WERI-Rb-1 (cell line): ENCODE results near the gene B4GALNT4.

Source experiments
- DNase-seq: peaks from one replicate; pipeline ENCODE4 v3.0.0-alpha.2; 2020
- H3K27ac ChIP-seq: fragments of 250-450 bp; sonication (Bioruptor Pico); 2 replicates; pipeline ENCODE4 v1.5.1; 2020; ENCODE audit warnings: mild to moderate bottlenecking, moderate library complexity
- H3K27me3 ChIP-seq: fragments of 250-450 bp; sonication (Bioruptor Pico); 2 replicates; pipeline ENCODE4 v1.5.1; 2021; ENCODE audit warnings: mild to moderate bottlenecking, low read depth, moderate library complexity; ENCODE audit not compliant: insufficient read depth, severe bottlenecking
- H3K36me3 ChIP-seq: fragments of 250-450 bp; sonication (Bioruptor Pico); 2 replicates; pipeline ENCODE4 v1.5.1; 2020; ENCODE audit warnings: mild to moderate bottlenecking, moderate library complexity
- H3K4me3 ChIP-seq: 2 replicates; pipeline ENCODE4 v1.5.1; 2011; ENCODE audit warnings: low read depth, mild to moderate bottlenecking, control low read depth, low read length
- H3K9me3 ChIP-seq: fragments of 250-450 bp; sonication (Bioruptor Pico); 2 replicates; pipeline ENCODE4 v1.5.1; 2021; ENCODE audit warnings: mild to moderate bottlenecking, moderate library complexity; ENCODE audit not compliant: severe bottlenecking
- TF ChIP-seq, protein P1 (sequence below): IDR thresholded peaks from 2 replicates; pipeline ENCODE4 v1.5.1; 2011; ENCODE audit warnings: low read depth, mild to moderate bottlenecking, control low read depth, inconsistent platforms, low read length

Gene B4GALNT4

DNA sequence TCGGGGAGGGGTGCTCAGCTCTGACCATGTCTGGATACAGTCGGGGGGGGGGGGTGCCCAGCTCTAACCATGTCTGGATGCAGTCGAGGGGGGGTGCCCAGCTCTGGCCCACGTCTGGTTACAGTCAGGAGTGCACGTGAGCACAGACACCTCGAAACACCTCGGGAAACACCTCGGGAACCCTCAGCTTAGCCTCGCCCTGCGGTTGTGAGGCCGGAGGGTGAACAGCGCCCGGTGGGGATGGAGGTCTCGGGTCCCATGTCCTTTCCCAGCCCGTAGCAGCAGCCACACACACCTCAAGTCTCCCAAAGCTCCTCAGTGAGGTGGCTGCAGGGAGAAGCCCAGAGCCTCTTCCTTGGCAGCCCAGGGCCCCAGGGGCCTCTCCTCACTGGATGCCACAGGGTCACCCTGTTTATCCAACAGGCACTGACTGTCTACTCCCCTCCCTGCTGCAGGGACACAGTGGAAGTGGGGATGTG, 43.4 kb downstream of the B4GALNT4 start:
- DNase-seq, result no peak
- no peaks in the 10 kb centered on the region for H3K36me3 ChIP-seq
- H3K27ac ChIP-seq, result no peak overlapping the region
- no peak overlapping the region for H3K4me3 ChIP-seq
- TF ChIP-seq, protein P1, sequence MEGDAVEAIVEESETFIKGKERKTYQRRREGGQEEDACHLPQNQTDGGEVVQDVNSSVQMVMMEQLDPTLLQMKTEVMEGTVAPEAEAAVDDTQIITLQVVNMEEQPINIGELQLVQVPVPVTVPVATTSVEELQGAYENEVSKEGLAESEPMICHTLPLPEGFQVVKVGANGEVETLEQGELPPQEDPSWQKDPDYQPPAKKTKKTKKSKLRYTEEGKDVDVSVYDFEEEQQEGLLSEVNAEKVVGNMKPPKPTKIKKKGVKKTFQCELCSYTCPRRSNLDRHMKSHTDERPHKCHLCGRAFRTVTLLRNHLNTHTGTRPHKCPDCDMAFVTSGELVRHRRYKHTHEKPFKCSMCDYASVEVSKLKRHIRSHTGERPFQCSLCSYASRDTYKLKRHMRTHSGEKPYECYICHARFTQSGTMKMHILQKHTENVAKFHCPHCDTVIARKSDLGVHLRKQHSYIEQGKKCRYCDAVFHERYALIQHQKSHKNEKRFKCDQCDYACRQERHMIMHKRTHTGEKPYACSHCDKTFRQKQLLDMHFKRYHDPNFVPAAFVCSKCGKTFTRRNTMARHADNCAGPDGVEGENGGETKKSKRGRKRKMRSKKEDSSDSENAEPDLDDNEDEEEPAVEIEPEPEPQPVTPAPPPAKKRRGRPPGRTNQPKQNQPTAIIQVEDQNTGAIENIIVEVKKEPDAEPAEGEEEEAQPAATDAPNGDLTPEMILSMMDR, result no peak
- peaks cover 3% of the 10 kb centered on the region for H3K9me3 ChIP-seq
- H3K27me3 ChIP-seq, result peaks cover 24% of the 10 kb centered on the region

DNA sequence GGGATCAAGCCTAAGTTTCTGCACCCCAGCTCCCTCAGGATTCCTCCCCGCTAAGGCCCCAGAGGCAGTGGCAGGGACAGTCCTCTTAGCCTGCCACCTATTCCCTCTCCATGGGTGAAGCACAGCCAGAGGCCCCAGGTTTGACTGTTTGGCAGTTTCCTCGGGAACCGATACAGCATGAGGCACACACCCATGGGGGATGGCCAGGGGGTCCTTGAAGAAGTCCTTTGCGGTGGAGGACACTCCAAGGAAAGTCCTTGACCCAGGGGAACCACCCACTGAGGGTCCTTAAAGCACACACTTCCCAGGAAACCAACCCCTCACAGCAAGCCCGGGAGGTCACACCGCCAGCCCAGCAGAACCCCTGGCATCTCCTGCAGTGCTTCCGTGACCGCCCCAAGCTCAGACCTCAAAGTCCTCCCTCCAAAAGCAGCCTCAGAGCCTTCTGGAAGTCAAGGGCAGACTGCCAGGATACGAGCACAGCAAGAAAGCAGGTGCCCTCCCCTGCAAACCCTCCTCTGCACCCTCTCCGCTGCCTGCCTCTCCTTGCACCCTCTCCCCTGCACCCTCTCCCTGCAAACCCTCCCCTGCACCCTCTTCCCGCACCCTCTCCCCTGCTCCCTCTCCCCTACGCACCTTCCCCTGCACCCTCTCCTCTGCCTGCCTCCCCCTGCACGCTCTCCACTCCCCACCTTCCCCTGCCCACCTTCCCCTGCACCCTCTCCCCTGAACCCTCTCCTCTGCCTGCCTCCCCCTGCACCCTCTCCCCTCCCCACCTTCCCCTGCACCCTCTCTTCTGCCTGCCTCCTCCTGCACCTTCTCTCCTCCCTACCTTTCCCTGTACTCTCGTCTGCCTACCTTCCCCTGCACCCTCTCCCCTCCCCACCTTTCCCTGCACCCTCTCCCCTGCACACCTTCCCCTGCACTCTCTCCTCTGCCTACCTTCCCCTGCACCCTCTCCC, 44.1 kb downstream of the B4GALNT4 start:
- TF ChIP-seq, protein P1, result no peak
- peaks cover 31% of the 10 kb centered on the region for H3K27me3 ChIP-seq
- H3K27ac ChIP-seq, result no peak overlapping the region
- no peaks in the 10 kb centered on the region for H3K36me3 ChIP-seq
- H3K4me3 ChIP-seq, result no peak overlapping the region
- no peaks in the 10 kb centered on the region for H3K9me3 ChIP-seq
- no peak for DNase-seq

DNA sequence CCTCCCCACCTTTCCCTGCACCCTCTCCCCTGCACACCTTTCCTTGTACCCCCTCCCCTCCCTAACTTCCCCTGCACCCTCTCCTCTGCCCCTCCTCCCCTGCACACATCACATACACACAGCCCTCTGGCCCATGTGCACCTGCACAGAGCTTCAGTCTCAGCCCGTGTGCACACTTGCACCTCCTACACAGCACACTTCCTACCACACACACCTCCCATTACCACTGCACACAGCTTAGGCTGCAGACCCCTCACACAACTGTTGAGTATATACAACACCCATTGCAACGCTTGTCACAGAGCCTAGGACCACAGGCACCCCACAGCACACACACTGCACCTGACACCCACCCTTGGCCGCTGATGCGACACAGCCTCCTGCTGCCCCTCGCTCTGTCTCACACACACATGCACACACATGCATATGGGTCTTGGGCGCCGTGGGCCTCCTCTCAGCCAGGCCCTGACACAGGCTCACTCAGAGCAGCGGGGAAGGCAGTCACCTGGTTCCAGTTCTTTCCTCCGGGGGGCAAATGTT, 45.1 kb downstream of the B4GALNT4 start:
- H3K9me3 ChIP-seq, result no peaks in the 10 kb centered on the region
- no peak for DNase-seq
- H3K4me3 ChIP-seq, result no peak overlapping the region
- no peaks in the 10 kb centered on the region for H3K36me3 ChIP-seq
- no peak overlapping the region for H3K27ac ChIP-seq
- TF ChIP-seq, protein P1, result no peak
- H3K27me3 ChIP-seq, result peaks cover 33% of the 10 kb centered on the region

DNA sequence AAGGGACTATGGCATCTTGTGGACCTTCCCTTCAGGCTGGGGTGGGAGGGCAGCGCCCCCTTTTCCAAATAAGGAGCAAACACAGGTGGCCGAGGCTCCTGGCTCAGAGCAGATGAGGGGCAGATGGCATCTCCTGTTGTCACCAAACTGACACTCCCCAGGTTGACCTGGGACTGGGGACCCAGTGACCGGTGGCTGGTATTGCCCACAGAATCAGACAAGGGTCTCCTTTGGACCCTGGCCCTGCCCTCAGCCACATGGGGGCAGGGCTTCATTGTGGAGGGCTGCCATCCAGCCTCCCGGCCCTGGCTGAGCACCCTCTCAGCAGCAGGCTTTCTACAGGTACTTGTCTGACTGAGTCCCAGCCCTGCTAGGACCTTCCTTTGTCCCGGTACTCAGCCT, 46.3 kb downstream of the B4GALNT4 start:
- TF ChIP-seq, protein P1, result no peak
- Histone ChIP-seq H3K36me3 (no peaks in the 10 kb centered on the region), H3K4me3 (no peak overlapping the region), H3K27me3 (peaks cover 33% of the 10 kb centered on the region), H3K9me3 (peaks cover 2% of the 10 kb centered on the region), H3K27ac (no peak overlapping the region)
- no peak for DNase-seq

DNA sequence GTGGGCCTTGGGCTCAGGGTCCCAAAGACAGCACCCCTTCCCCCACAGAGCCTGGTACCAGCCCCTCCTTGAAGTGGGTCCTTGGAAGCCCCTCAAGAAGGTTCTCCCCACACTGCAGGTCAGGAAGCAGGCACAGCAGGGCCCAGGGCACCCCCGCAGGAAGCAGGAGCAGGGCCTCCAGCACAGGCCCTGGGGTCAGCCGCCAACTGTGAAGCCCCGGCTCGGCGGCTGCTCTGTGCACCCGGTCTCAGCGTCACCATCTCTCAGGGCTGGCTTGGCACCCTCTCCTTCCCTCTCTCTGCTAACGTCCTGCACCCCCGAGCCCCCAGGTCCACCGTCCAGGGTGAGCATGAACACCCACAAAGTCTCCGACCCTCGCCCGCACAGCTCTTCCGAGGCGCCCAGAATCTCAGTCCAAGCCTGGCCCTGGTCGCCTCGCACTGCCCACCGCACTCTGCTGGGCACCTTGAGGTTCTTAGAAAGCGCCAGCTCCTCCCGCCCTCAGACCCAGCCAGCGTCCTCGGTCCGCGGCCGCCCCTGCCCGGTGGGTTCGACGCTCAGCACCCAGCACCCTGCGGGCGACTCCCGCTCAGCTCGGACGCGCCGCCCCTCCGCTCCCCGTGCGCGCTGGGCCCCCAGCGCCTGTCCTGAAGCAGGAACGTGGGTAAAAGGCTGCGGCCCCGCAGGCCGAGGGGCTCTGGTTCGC, 46.9 kb downstream of the B4GALNT4 start:
- DNase-seq, result no peak
- Histone ChIP-seq H3K27me3 (peaks cover 33% of the 10 kb centered on the region), H3K4me3 (peak overlapping the region; percentile 45), H3K27ac (no peak overlapping the region), H3K36me3 (no peaks in the 10 kb centered on the region), H3K9me3 (peaks cover 2% of the 10 kb centered on the region)
- TF ChIP-seq, protein P1, result no peak
